Fibroblast of pulmonary artery (primary cell): Measurements from ENCODE around the gene RXRG.
"Not testable (repeated sequence)": the region's sequence is repeated elsewhere in the genome, so short reads cannot be mapped to it uniquely, and the experiment has no call there.

ENCODE experiments used
- DNase-seq: peaks from one replicate; pipeline ENCODE4 v3.0.0-alpha.2; 2010; ENCODE audit warnings: low read depth
- H3K4me3 ChIP-seq: replicated peaks from 2 replicates; pipeline ENCODE4 v1.5.1; 2011; ENCODE audit warnings: low read depth, mild to moderate bottlenecking, control low read depth, low read length, moderate library complexity
- TF ChIP-seq, protein P1 (sequence below): IDR thresholded peaks from 2 replicates; pipeline ENCODE4 v1.5.1; 2011; ENCODE audit warnings: mild to moderate bottlenecking, control low read depth, low read length, inconsistent platforms; ENCODE audit errors: missing control alignments

RXRG gene

DNA sequence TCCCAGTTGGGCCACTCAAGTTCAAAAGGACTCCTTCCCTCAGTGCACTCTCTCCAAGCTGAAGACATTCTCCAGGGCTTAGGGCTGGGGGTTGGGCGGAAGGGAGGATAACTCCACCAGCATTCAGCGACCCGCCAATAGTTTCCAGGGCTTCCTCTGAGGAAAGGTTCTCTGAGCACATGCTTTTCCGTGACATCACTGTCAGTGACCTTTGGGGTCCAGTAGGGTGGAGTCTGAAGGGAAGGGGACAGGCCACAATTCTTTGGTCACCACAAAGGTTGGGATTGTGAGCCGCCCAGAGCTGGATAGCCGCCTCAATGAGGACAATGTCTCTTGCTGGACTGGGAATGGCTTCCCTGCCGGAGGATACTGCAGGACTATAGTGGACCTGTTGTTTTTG, 22.8 kb upstream of the RXRG start:
- DNase-seq = no peak
- no peak overlapping the region for H3K4me3 ChIP-seq
- TF ChIP-seq, protein P1, sequence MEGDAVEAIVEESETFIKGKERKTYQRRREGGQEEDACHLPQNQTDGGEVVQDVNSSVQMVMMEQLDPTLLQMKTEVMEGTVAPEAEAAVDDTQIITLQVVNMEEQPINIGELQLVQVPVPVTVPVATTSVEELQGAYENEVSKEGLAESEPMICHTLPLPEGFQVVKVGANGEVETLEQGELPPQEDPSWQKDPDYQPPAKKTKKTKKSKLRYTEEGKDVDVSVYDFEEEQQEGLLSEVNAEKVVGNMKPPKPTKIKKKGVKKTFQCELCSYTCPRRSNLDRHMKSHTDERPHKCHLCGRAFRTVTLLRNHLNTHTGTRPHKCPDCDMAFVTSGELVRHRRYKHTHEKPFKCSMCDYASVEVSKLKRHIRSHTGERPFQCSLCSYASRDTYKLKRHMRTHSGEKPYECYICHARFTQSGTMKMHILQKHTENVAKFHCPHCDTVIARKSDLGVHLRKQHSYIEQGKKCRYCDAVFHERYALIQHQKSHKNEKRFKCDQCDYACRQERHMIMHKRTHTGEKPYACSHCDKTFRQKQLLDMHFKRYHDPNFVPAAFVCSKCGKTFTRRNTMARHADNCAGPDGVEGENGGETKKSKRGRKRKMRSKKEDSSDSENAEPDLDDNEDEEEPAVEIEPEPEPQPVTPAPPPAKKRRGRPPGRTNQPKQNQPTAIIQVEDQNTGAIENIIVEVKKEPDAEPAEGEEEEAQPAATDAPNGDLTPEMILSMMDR = no peak

DNA sequence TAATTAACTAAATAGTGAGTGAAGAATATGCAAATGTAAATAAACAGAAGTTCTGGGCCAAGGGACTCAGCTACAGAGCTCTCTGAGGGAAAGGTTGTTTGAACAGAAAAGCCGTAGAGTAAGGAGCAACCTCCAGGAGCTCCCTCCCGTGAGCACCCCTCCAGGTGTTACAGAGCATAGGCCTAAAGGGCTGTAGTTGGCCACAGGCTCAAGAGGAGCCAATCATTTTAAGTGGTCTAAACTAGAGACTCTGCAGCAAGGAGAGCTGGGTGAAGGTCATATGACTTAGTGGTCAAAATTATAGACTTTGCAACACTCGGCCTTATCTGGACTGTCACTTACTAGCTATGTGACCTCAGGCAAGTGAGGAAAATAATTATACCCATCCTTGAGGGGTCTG, 19.1 kb upstream of the RXRG start:
- TF ChIP-seq, protein P1 = no peak
- no peak overlapping the region for H3K4me3 ChIP-seq
- DNase-seq = no peak

DNA sequence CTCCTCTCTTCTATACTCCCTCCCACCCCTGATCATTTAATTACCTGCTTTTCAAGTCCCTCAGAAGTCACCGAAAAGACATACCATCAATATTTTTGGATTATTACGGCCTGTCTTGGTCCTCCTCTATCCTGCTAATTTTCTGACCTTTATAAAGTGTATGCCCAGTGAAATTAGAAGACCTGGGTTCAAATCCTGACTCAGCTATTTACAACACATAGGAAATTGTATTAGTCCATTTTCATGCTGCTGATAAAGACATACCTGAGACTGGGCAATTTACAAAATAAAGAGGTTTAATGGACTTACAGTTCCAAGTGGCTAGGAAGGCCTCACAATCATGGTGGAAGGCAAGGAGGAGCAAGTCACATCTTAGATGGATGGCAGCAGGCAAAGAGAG, 14.8 kb upstream of the RXRG start:
- not testable (repeated sequence) for DNase-seq, H3K4me3 ChIP-seq

DNA sequence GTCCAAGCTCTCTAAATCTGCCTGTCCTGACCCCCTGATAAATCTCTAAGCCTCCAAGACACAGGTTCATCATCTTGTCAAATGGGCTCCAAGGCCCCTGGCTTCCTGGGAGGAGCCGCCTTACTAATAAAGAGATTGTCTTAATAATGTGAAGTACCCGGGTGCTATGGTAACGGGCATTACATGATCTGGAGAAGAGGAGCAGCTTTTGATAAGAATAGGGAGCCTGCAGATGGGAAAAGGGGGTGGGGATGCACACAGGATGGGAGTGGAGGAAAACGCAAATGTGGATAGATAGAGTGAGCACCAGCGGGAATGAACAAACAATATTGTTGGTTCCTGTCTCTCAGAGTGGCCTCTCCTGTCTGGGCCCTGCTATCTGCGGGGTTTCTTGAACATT, 11.9 kb upstream of the RXRG start:
- H3K4me3 ChIP-seq = no peak overlapping the region
- DNase-seq = no peak
- TF ChIP-seq, protein P1 = no peak

DNA sequence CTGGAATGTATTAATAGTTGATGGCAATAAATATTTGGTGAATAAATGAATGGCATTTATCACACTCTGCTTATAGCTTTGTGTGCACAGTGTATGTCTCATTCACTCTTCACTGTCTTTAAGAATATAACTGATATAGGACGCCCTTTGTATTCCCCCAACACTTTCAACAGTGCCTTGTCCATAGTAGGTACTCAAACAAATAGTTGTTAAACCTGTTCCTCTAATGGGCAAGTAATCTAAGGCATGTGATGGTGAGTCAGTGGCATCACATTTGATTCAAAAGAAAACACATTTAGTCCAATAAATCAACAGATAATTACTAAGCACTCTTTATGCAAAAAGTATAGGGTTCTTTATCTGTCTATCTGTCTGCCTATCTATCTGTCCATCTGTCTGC, 11.2 kb upstream of the RXRG start:
- DNase-seq = no peak
- TF ChIP-seq, protein P1 = no peak
- H3K4me3 ChIP-seq = no peak overlapping the region

DNA sequence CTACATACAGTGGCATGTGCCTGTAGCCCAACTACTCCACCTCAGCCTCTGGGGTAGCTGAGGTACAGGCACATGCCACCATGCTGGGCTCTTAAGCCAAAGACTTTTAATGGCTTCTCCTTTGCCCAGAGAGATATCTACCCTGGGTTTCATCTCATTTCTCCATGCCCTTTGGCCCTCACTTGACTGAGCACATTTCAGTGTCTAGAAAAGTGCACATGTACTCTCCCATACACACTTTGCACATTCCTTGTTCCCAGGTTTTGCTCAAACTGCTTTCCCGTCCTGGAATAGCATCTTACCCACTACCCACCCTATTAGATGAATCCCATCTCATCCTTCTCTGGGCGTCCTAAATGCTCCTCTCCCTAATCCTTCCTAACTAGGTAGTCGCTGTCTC, 10.2 kb upstream of the RXRG start:
- H3K4me3 ChIP-seq = no peak overlapping the region
- TF ChIP-seq, protein P1 = no peak
- no peak for DNase-seq

DNA sequence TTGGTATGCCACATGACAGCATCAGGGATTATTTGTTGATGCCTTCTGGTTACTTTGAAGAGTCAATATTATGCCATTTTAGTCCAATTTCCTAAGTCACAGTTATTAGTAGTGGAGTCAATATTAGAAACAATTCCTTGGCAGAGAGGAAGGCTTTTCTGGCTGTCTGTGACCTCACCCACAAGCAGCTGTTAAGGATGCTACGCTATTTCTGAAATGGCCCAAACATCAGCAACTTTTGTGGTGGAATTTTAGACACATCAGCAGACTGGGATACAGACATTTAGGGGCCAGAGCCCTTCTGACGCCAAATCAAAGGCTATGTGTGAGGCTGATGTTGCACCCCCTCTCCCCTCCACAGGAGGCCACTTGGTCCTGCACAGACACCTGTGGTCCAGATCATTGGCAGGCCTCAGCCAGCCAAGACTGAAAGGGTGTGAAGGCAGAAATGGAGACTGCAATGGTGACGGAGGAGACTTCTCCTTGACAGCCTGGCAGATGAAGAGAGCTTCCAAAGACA, 9.2 kb upstream of the RXRG start:
- TF ChIP-seq, protein P1 = no peak
- no peak for DNase-seq
- no peak overlapping the region for H3K4me3 ChIP-seq
